Measurements from ENCODE around the gene FURIN.
A peak's percentile ranks its signal among the peaks of the same experiment; 100 is the strongest.
"Not testable (repeated sequence)": the region's sequence is repeated elsewhere in the genome, so short reads cannot be mapped to it uniquely, and the experiment has no call there.

Gene FURIN

GRCh38 chr15:90871716-90872485 is 3.5 kb downstream of the FURIN start:
- WGBS (ENCODE audit: insufficient coverage): 0% methylated on average over 67 of the region's 77 CpGs
- Histone ChIP-seq H3K27ac (ENCODE audit: insufficient read depth in 1 of 2, low read depth in 1 of 2, low read length in 2 of 2, poor library complexity in 1 of 2, severe bottlenecking in 2 of 2) (peak overlapping the region; percentile 46 to 89), H3K27me3 (replicated peaks in 2 of 5; ENCODE audit: control insufficient read depth in 4 of 5, insufficient read depth in 5 of 5, low read length in 4 of 5) (no peaks in the 10 kb centered on the region), H3K9me3 (ENCODE audit: control extremely low read depth in 1 of 5, control insufficient read depth in 4 of 5, insufficient read depth in 2 of 5, low read depth in 1 of 5, low read length in 4 of 5) (no peaks in the 10 kb centered on the region), H3K4me3 (ENCODE audit: control insufficient read depth in 1 of 7, extremely low read depth in 1 of 7, insufficient read depth in 4 of 7, low read depth in 2 of 7, low read length in 6 of 7) (peak overlapping the region; percentile 61 to 90 (median 76)), H3K4me1 (ENCODE audit: control extremely low read depth in 1 of 4, control insufficient read depth in 4 of 4, insufficient read depth in 4 of 4, low read length in 3 of 4) (peaks cover 15 to 59% (median 49%) of the 10 kb centered on the region in 4 experiments), H3K36me3 (ENCODE audit: control insufficient read depth in 4 of 4, insufficient read depth in 4 of 4, low read length in 3 of 4) (peaks cover 3 to 21% (median 12%) of the 10 kb centered on the region in 4 experiments)
- CTCF ChIA-PET: interaction anchor here (1.3 to 2.4 kb wide), 4 partner anchors 14 to 42 kb away, joined by 4 to 13 read pairs (median 6); partner anchors contain the start of gene FES
- DNase-seq: no peak
- POLR2A ChIA-PET: interaction anchor here (0.5 to 1.8 kb wide), 9 partner anchors 9 to 54 kb away, joined by 3 to 7 read pairs (median 4); partner anchors contain the start of gene FES

GRCh38 chr15:90872486-90873184 is 4.2 kb downstream of the FURIN start:
- peak overlapping the region; percentile 46 to 89 for H3K27ac ChIP-seq (ENCODE audit: insufficient read depth in 1 of 2, low read depth in 1 of 2, low read length in 2 of 2, poor library complexity in 1 of 2, severe bottlenecking in 2 of 2)
- peak in 2 of 3 donors; percentile 47 to 51 for DNase-seq
- H3K36me3 ChIP-seq (ENCODE audit: control insufficient read depth in 4 of 4, insufficient read depth in 4 of 4, low read length in 3 of 4): peaks cover 3 to 29% (median 20%) of the 10 kb centered on the region in 4 experiments
- no peaks in the 10 kb centered on the region for H3K9me3 ChIP-seq (ENCODE audit: control extremely low read depth in 1 of 5, control insufficient read depth in 4 of 5, insufficient read depth in 2 of 5, low read depth in 1 of 5, low read length in 4 of 5)
- H3K4me3 ChIP-seq (ENCODE audit: control insufficient read depth in 1 of 7, extremely low read depth in 1 of 7, insufficient read depth in 4 of 7, low read depth in 2 of 7, low read length in 6 of 7): peak overlapping the region; percentile 61 to 90 (median 76)
- CTCF ChIA-PET: interaction anchor here (2.2 to 2.4 kb wide), 2 partner anchors 12 to 55 kb away, joined by 8 to 16 read pairs; partner anchors contain the start of gene FES
- 66% methylated on average over 9 of the region's 12 CpGs for WGBS (ENCODE audit: insufficient coverage)
- peaks cover 15 to 59% (median 49%) of the 10 kb centered on the region in 4 experiments for H3K4me1 ChIP-seq (ENCODE audit: control extremely low read depth in 1 of 4, control insufficient read depth in 4 of 4, insufficient read depth in 4 of 4, low read length in 3 of 4)
- POLR2A ChIA-PET: no interaction called here
- H3K27me3 ChIP-seq (replicated peaks in 2 of 5; ENCODE audit: control insufficient read depth in 4 of 5, insufficient read depth in 5 of 5, low read length in 4 of 5): no peaks in the 10 kb centered on the region

GRCh38 chr15:90873488-90873997 is 5.2 kb downstream of the FURIN start:
- POLR2A ChIA-PET: no interaction called here
- Histone ChIP-seq H3K4me1 (ENCODE audit: control extremely low read depth in 1 of 4, control insufficient read depth in 4 of 4, insufficient read depth in 4 of 4, low read length in 3 of 4) (peaks cover 15 to 52% (median 49%) of the 10 kb centered on the region in 4 experiments), H3K36me3 (ENCODE audit: control insufficient read depth in 4 of 4, insufficient read depth in 4 of 4, low read length in 3 of 4) (peaks cover 3 to 38% (median 28%) of the 10 kb centered on the region in 4 experiments), H3K4me3 (ENCODE audit: control insufficient read depth in 1 of 7, extremely low read depth in 1 of 7, insufficient read depth in 4 of 7, low read depth in 2 of 7, low read length in 6 of 7) (peak overlapping the region in 6 of 7 experiments; percentile 2 to 90 (median 52)), H3K9me3 (ENCODE audit: control extremely low read depth in 1 of 5, control insufficient read depth in 4 of 5, insufficient read depth in 2 of 5, low read depth in 1 of 5, low read length in 4 of 5) (no peaks in the 10 kb centered on the region), H3K27ac (ENCODE audit: insufficient read depth in 1 of 2, low read depth in 1 of 2, low read length in 2 of 2, poor library complexity in 1 of 2, severe bottlenecking in 2 of 2) (peak overlapping the region in 1 of 2 experiments; percentile 89), H3K27me3 (replicated peaks in 2 of 5; ENCODE audit: control insufficient read depth in 4 of 5, insufficient read depth in 5 of 5, low read length in 4 of 5) (no peaks in the 10 kb centered on the region)
- CTCF ChIA-PET: interaction anchor here (0.7 to 2.4 kb wide), 7 partner anchors 10 to 62 kb away, joined by 3 to 16 read pairs (median 3); partner anchors contain the start of genes FES and UNC45A
- DNase-seq: no peak
- WGBS (ENCODE audit: insufficient coverage): 80% methylated on average over 3 of the region's 6 CpGs

GRCh38 chr15:90873998-90874605 is 5.7 kb downstream of the FURIN start:
- H3K36me3 ChIP-seq (ENCODE audit: control insufficient read depth in 4 of 4, insufficient read depth in 4 of 4, low read length in 3 of 4): peaks cover 3 to 43% (median 32%) of the 10 kb centered on the region in 4 experiments
- peak overlapping the region in 1 of 2 experiments; percentile 49 for H3K27ac ChIP-seq (ENCODE audit: insufficient read depth in 1 of 2, low read depth in 1 of 2, low read length in 2 of 2, poor library complexity in 1 of 2, severe bottlenecking in 2 of 2)
- WGBS (ENCODE audit: insufficient coverage): 51% methylated on average over 15 of the region's 15 CpGs
- H3K4me3 ChIP-seq (ENCODE audit: control insufficient read depth in 1 of 7, extremely low read depth in 1 of 7, insufficient read depth in 4 of 7, low read depth in 2 of 7, low read length in 6 of 7): peak overlapping the region in 5 of 7 experiments; percentile 15 to 90 (median 76)
- H3K27me3 ChIP-seq (replicated peaks in 2 of 5; ENCODE audit: control insufficient read depth in 4 of 5, insufficient read depth in 5 of 5, low read length in 4 of 5): no peaks in the 10 kb centered on the region
- ChIA-PET POLR2A (no interaction called here), CTCF (interaction anchor here (0.7 to 2.4 kb wide), 7 partner anchors 11 to 61 kb away, joined by 3 to 16 read pairs (median 3); partner anchors contain the start of genes FES and UNC45A)
- H3K4me1 ChIP-seq (ENCODE audit: control extremely low read depth in 1 of 4, control insufficient read depth in 4 of 4, insufficient read depth in 4 of 4, low read length in 3 of 4): peaks cover 11 to 46% (median 45%) of the 10 kb centered on the region in 4 experiments
- H3K9me3 ChIP-seq (ENCODE audit: control extremely low read depth in 1 of 5, control insufficient read depth in 4 of 5, insufficient read depth in 2 of 5, low read depth in 1 of 5, low read length in 4 of 5): no peaks in the 10 kb centered on the region
- DNase-seq: peak in 1 of 3 donors; percentile 54

GRCh38 chr15:90874986-90875385 is 6.6 kb downstream of the FURIN start:
- POLR2A ChIA-PET; H3K27me3 ChIP-seq (replicated peaks in 2 of 5; ENCODE audit: control insufficient read depth in 4 of 5, insufficient read depth in 5 of 5, low read length in 4 of 5); H3K4me3 ChIP-seq (ENCODE audit: control insufficient read depth in 1 of 7, extremely low read depth in 1 of 7, insufficient read depth in 4 of 7, low read depth in 2 of 7, low read length in 6 of 7); H3K9me3 ChIP-seq (ENCODE audit: control extremely low read depth in 1 of 5, control insufficient read depth in 4 of 5, insufficient read depth in 2 of 5, low read depth in 1 of 5, low read length in 4 of 5); DNase-seq; H3K27ac ChIP-seq (ENCODE audit: insufficient read depth in 1 of 2, low read depth in 1 of 2, low read length in 2 of 2, poor library complexity in 1 of 2, severe bottlenecking in 2 of 2): not testable (repeated sequence)
- Histone ChIP-seq H3K4me1 (ENCODE audit: control extremely low read depth in 1 of 4, control insufficient read depth in 4 of 4, insufficient read depth in 4 of 4, low read length in 3 of 4) (peaks cover 4 to 37% (median 36%) of the 10 kb centered on the region in 4 experiments), H3K36me3 (ENCODE audit: control insufficient read depth in 4 of 4, insufficient read depth in 4 of 4, low read length in 3 of 4) (peaks cover 3 to 52% (median 38%) of the 10 kb centered on the region in 4 experiments)
- CTCF ChIA-PET: interaction anchor here (1.1 to 2.2 kb wide), 3 partner anchors 10 to 60 kb away, joined by 3 to 16 read pairs (median 5); partner anchors contain the start of genes FES and UNC45A
- WGBS (ENCODE audit: insufficient coverage): 100% methylated on average over 7 of the region's 9 CpGs

- H3K27ac ChIP-seq (ENCODE audit: insufficient read depth in 1 of 2, low read depth in 1 of 2, low read length in 2 of 2, poor library complexity in 1 of 2, severe bottlenecking in 2 of 2): no peak overlapping the region
- no peaks in the 10 kb centered on the region for H3K9me3 ChIP-seq (ENCODE audit: control extremely low read depth in 1 of 5, control insufficient read depth in 4 of 5, insufficient read depth in 2 of 5, low read depth in 1 of 5, low read length in 4 of 5)
- no peak for DNase-seq
- 96% methylated on average over 6 of the region's 12 CpGs for WGBS (ENCODE audit: insufficient coverage)
- ChIA-PET CTCF (interaction anchor here (1.1 to 1.5 kb wide), 2 partner anchors 10 to 59 kb away, joined by 3 to 5 read pairs; partner anchors contain the start of gene UNC45A), POLR2A (interaction anchor here (0.9 kb wide), 1 partner anchor 12 kb away, joined by 3 read pairs; no protein-coding TSS in a partner anchor)
- no peaks in the 10 kb centered on the region for H3K27me3 ChIP-seq (replicated peaks in 2 of 5; ENCODE audit: control insufficient read depth in 4 of 5, insufficient read depth in 5 of 5, low read length in 4 of 5)
- H3K36me3 ChIP-seq (ENCODE audit: control insufficient read depth in 4 of 4, insufficient read depth in 4 of 4, low read length in 3 of 4): peaks cover 3 to 58% (median 43%) of the 10 kb centered on the region in 4 experiments
- H3K4me3 ChIP-seq (ENCODE audit: control insufficient read depth in 1 of 7, extremely low read depth in 1 of 7, insufficient read depth in 4 of 7, low read depth in 2 of 7, low read length in 6 of 7): no peak overlapping the region
- H3K4me1 ChIP-seq (ENCODE audit: control extremely low read depth in 1 of 4, control insufficient read depth in 4 of 4, insufficient read depth in 4 of 4, low read length in 3 of 4): peaks cover 0 to 31% (median 30%) of the 10 kb centered on the region in 4 experiments
Measured at GRCh38 chr15:90875549-90875981, 7.2 kb downstream of the FURIN start.
